HEK293 (cell line): ENCODE measurements around the gene ROM1.

Experiments
- BCL11A ChIP-seq: fragments of 450-650 bp; formaldehyde crosslinking; IDR thresholded peaks from 2 replicates; pipeline ENCODE4 v1.5.1; 2016; ENCODE audit warnings: low read depth, missing biosample characterization, missing genetic modification characterization
- GLI4 ChIP-seq: fragments of 450-650 bp; formaldehyde crosslinking; IDR thresholded peaks from 2 replicates; pipeline ENCODE4 v1.5.1; 2016; ENCODE audit warnings: missing biosample characterization, missing genetic modification characterization
- GLIS2 ChIP-seq: fragments of 450-650 bp; formaldehyde crosslinking; IDR thresholded peaks from 2 replicates; pipeline ENCODE4 v1.5.1; 2016; ENCODE audit warnings: missing biosample characterization, missing genetic modification characterization
- HIC1 ChIP-seq: fragments of 450-650 bp; formaldehyde crosslinking; IDR thresholded peaks from 2 replicates; pipeline ENCODE4 v1.5.1; 2016; ENCODE audit warnings: missing biosample characterization, missing genetic modification characterization
- HOXD13 ChIP-seq: sonication (generic); formaldehyde crosslinking; IDR thresholded peaks from 2 replicates; pipeline ENCODE4 v1.8.0; 2022; ENCODE audit warnings: missing genetic modification reagents, borderline replicate concordance
- SALL2 ChIP-seq: fragments of 450-650 bp; formaldehyde crosslinking; IDR thresholded peaks from 2 replicates; pipeline ENCODE4 v1.5.0; 2017; ENCODE audit warnings: missing biosample characterization, mild to moderate bottlenecking, missing genetic modification characterization, borderline replicate concordance
- SP7 ChIP-seq: fragments of 450-650 bp; formaldehyde crosslinking; IDR thresholded peaks from 2 replicates; pipeline ENCODE4 v1.5.1; 2016; ENCODE audit warnings: missing biosample characterization, missing genetic modification characterization
- ZBTB20 ChIP-seq: fragments of 450-650 bp; formaldehyde crosslinking; IDR thresholded peaks from 2 replicates; pipeline ENCODE4 v1.5.1; 2016; ENCODE audit warnings: missing biosample characterization, missing genetic modification characterization
- ZBTB26 ChIP-seq: fragments of 450-650 bp; formaldehyde crosslinking; optimal IDR thresholded peaks from 2 replicates; pipeline ENCODE3; 2016; ENCODE audit warnings: missing biosample characterization, mild to moderate bottlenecking, missing genetic modification characterization
- ZEB2 ChIP-seq: fragments of 450-650 bp; formaldehyde crosslinking; IDR thresholded peaks from 2 replicates; pipeline ENCODE4 v1.5.1; 2016; ENCODE audit warnings: missing biosample characterization, missing genetic modification characterization
- ZFHX2 ChIP-seq: fragments of 450-650 bp; formaldehyde crosslinking; conservative IDR thresholded peaks from 2 replicates; pipeline ENCODE4 v1.5.1; 2016; ENCODE audit warnings: missing biosample characterization, missing genetic modification characterization
- ZFP3 ChIP-seq: fragments of 450-650 bp; formaldehyde crosslinking; IDR thresholded peaks from 2 replicates; pipeline ENCODE4 v1.5.1; 2016; ENCODE audit warnings: low read depth, missing biosample characterization, missing genetic modification characterization
- ZNF2 ChIP-seq: fragments of 450-650 bp; formaldehyde crosslinking; IDR thresholded peaks from 2 replicates; pipeline ENCODE4 v1.5.1; 2016; ENCODE audit warnings: missing biosample characterization, missing genetic modification characterization
- ZNF335 ChIP-seq: fragments of 450-650 bp; formaldehyde crosslinking; conservative IDR thresholded peaks from 2 replicates; pipeline ENCODE4 v1.5.1; 2016; ENCODE audit warnings: missing biosample characterization, missing genetic modification characterization
- ZNF501 ChIP-seq: fragments of 450-650 bp; formaldehyde crosslinking; IDR thresholded peaks from 2 replicates; pipeline ENCODE4 v1.5.1; 2016; ENCODE audit warnings: missing biosample characterization, missing genetic modification characterization
- ZNF585B ChIP-seq: fragments of 450-650 bp; formaldehyde crosslinking; IDR thresholded peaks from 2 replicates; pipeline ENCODE4 v1.5.1; 2016; ENCODE audit warnings: missing biosample characterization, missing genetic modification characterization
- ZNF621 ChIP-seq: fragments of 450-650 bp; formaldehyde crosslinking; IDR thresholded peaks from 2 replicates; pipeline ENCODE4 v1.5.1; 2017; ENCODE audit warnings: missing biosample characterization, missing genetic modification characterization
- ZNF791 ChIP-seq: fragments of 450-650 bp; formaldehyde crosslinking; IDR thresholded peaks from 2 replicates; pipeline ENCODE4 v1.5.1; 2016; ENCODE audit warnings: missing biosample characterization, missing genetic modification characterization
- TF ChIP-seq, protein P1 (sequence below): fragments of 450-650 bp; formaldehyde crosslinking; IDR thresholded peaks from 2 replicates; pipeline ENCODE4 v1.5.1; 2016; ENCODE audit warnings: missing biosample characterization, missing genetic modification characterization, low read depth
- TF ChIP-seq, protein P2 (sequence below): fragments of 450-650 bp; formaldehyde crosslinking; IDR thresholded peaks from 2 replicates; pipeline ENCODE4 v1.5.1; 2016; ENCODE audit warnings: missing biosample characterization, missing genetic modification characterization
- TF ChIP-seq, protein P3 (sequence below): fragments of 450-650 bp; formaldehyde crosslinking; IDR thresholded peaks from 2 replicates; pipeline ENCODE4 v1.5.1; 2016; ENCODE audit warnings: missing biosample characterization, missing genetic modification characterization

The ROM1 gene

DNA sequence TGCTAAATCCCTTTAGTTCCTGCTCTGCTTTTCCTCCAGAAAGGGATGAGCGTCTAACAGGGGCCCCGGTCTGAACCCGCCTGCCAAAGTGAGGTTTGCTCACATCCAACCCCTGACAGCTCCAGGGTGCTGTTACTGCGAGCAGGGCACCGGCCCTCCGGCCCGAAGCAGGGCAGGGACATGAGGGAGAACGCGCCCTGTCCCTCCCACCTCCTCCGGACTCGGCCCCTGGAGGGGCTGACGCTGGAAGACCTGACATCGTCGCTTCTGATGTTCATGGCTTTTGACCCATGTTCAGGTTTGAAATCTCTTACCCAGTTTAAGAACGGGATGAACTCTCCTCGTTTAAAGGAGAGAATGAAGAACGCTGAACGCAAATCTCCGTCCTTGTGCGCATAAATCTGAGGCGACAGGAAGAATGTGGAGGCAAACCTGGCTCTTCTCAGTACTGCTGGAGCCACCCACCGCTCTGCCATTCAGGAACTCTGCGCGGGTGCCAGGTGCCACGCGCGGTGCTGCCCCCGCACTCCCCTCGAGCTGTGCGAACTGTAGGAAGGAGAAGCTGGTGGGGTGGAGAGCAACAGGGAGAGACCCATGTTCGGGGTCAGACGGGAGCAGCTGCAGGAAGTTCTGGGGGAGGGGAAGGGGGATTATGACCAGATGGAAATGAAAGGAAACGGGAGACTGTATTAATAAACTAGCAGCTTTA lies 38.5 kb upstream of the ROM1 start (continued):
- no peak for TF ChIP-seq BCL11A (tag by site-specific recombination)
- TF ChIP-seq HOXD13 (CRISPR knock-in tag), result no peak
- no peak for TF ChIP-seq ZFP3
- no peak for TF ChIP-seq ZNF791 (tag by site-specific recombination)
- TF ChIP-seq ZNF585B (tag by site-specific recombination), result no peak
- TF ChIP-seq ZNF501 (tag by site-specific recombination), result 0 out of 2 replicates have a peak, but pooled peaks have one; percentile 23
- no peak for TF ChIP-seq ZNF2 (tag by site-specific recombination)
- TF ChIP-seq SALL2 (tag by site-specific recombination), result no peak
- TF ChIP-seq ZFHX2 (tag by site-specific recombination), result peak; percentile 81
- no peak; the same call in none of the 2 replicates for TF ChIP-seq GLIS2
- TF ChIP-seq ZNF621 (tag by site-specific recombination), result no peak
- peak; percentile 24; the same call in 1 of the 2 replicates for TF ChIP-seq ZNF335
- TF ChIP-seq SP7 (tag by site-specific recombination), result no peak
- peak; percentile 87 for TF ChIP-seq ZBTB20 (tag by site-specific recombination)
- TF ChIP-seq, protein P1, sequence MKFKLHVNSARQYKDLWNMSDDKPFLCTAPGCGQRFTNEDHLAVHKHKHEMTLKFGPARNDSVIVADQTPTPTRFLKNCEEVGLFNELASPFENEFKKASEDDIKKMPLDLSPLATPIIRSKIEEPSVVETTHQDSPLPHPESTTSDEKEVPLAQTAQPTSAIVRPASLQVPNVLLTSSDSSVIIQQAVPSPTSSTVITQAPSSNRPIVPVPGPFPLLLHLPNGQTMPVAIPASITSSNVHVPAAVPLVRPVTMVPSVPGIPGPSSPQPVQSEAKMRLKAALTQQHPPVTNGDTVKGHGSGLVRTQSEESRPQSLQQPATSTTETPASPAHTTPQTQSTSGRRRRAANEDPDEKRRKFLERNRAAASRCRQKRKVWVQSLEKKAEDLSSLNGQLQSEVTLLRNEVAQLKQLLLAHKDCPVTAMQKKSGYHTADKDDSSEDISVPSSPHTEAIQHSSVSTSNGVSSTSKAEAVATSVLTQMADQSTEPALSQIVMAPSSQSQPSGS (tag by site-specific recombination), result no peak
- TF ChIP-seq, protein P2, sequence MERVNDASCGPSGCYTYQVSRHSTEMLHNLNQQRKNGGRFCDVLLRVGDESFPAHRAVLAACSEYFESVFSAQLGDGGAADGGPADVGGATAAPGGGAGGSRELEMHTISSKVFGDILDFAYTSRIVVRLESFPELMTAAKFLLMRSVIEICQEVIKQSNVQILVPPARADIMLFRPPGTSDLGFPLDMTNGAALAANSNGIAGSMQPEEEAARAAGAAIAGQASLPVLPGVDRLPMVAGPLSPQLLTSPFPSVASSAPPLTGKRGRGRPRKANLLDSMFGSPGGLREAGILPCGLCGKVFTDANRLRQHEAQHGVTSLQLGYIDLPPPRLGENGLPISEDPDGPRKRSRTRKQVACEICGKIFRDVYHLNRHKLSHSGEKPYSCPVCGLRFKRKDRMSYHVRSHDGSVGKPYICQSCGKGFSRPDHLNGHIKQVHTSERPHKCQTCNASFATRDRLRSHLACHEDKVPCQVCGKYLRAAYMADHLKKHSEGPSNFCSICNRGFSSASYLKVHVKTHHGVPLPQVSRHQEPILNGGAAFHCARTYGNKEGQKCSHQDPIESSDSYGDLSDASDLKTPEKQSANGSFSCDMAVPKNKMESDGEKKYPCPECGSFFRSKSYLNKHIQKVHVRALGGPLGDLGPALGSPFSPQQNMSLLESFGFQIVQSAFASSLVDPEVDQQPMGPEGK (tag by site-specific recombination), result 0 out of 2 replicates have a peak, but pooled peaks have one; percentile 4
- no peak for TF ChIP-seq ZEB2
- TF ChIP-seq GLI4 (tag by site-specific recombination), result no peak
- peak; percentile 26 for TF ChIP-seq ZBTB26 (tag by site-specific recombination)
- TF ChIP-seq, protein P3, sequence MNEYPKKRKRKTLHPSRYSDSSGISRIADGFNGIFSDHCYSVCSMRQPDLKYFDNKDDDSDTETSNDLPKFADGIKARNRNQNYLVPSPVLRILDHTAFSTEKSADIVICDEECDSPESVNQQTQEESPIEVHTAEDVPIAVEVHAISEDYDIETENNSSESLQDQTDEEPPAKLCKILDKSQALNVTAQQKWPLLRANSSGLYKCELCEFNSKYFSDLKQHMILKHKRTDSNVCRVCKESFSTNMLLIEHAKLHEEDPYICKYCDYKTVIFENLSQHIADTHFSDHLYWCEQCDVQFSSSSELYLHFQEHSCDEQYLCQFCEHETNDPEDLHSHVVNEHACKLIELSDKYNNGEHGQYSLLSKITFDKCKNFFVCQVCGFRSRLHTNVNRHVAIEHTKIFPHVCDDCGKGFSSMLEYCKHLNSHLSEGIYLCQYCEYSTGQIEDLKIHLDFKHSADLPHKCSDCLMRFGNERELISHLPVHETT, result no peak
- peak; percentile 23; the same call in 1 of the 2 replicates for TF ChIP-seq HIC1
